ENCODE data around the gene SORT1.

DNA sequence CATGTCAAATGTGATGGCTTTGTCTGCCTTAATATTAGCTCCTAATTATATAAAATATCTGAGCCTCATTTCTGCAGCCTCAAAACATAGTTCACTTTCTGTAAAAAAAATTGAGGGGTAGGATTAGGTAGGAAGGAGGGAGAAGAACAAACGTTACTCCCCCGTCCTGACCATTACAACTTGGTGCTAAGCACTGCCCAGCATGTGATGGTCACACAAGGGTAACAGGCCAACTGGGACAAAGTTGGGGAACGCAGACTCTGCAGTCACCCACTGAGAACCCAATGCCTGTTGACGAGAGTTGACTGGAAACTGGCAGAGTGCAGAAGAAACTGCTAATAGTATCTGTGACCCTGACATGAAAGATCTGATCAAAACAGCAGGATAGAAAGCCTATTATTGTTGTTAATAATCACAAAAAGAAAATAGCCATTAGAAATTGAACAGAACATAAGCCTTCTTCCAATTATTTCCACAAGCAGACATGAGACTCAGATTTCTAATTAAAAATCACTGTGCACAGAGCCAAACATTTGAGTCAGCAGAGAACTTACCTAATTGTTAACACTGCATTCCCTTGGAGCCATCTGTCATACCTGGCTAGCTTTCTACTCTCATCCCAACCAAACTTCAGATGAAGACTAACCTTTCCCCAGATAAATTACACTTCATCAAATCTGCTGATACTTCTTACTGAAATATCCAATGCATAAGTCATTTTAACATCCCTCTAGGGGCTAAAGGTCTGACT is 5.5 kb downstream of the SORT1 start:
- TF ChIP-seq CTCF (IDR thresholded peaks at IDR 0.05; ENCODE audit: low read depth, low read length, missing input control) (no peak), FOXA1 (IDR thresholded peaks at IDR 0.05) (no peak), GABPA (IDR thresholded peaks at IDR 0.05 in 1 of 2, conservative IDR thresholded peaks at IDR 0.05 in 1 of 2) (no peak)

Measured in liver (tissue), 3 donors.